ENCODE measurements around the gene SRGAP1.

The SRGAP1 gene

GRCh38 chr12:63814146-63814772 is 30.2 kb upstream of the SRGAP1 start:
- H3K9ac ChIP-seq (ENCODE audit: low read length), result no peak overlapping the region
- H3K4me1 ChIP-seq (ENCODE audit: control insufficient read depth, low read depth, low read length), result no peaks in the 10 kb centered on the region
- H3K4me3 ChIP-seq (ENCODE audit: low read length), result no peak overlapping the region
- H3K27me3 ChIP-seq (ENCODE audit: control insufficient read depth, insufficient read depth, low read length), result no peaks in the 10 kb centered on the region
- H3K9me3 ChIP-seq (ENCODE audit: control insufficient read depth, low read depth, low read length), result no peaks in the 10 kb centered on the region
- no peaks in the 10 kb centered on the region for H3K36me3 ChIP-seq (ENCODE audit: control insufficient read depth, low read depth, low read length)
- no peak overlapping the region for H3K27ac ChIP-seq (ENCODE audit: low read length)

GRCh38 chr12:63815482-63815852 is 29.0 kb upstream of the SRGAP1 start:
- H3K27me3 ChIP-seq (ENCODE audit: control insufficient read depth, insufficient read depth, low read length), result no peaks in the 10 kb centered on the region
- no peaks in the 10 kb centered on the region for H3K4me1 ChIP-seq (ENCODE audit: control insufficient read depth, low read depth, low read length)
- H3K27ac ChIP-seq (ENCODE audit: low read length), result no peak overlapping the region
- no peaks in the 10 kb centered on the region for H3K36me3 ChIP-seq (ENCODE audit: control insufficient read depth, low read depth, low read length)
- no peak overlapping the region for H3K9ac ChIP-seq (ENCODE audit: low read length)
- H3K9me3 ChIP-seq (ENCODE audit: control insufficient read depth, low read depth, low read length), result no peaks in the 10 kb centered on the region
- no peak overlapping the region for H3K4me3 ChIP-seq (ENCODE audit: low read length)

- no peaks in the 10 kb centered on the region for H3K36me3 ChIP-seq (ENCODE audit: control insufficient read depth, low read depth, low read length)
- no peak overlapping the region for H3K27ac ChIP-seq (ENCODE audit: low read length)
- no peak overlapping the region for H3K4me3 ChIP-seq (ENCODE audit: low read length)
- H3K9ac ChIP-seq (ENCODE audit: low read length), result no peak overlapping the region
- no peaks in the 10 kb centered on the region for H3K27me3 ChIP-seq (ENCODE audit: control insufficient read depth, insufficient read depth, low read length)
- H3K9me3 ChIP-seq (ENCODE audit: control insufficient read depth, low read depth, low read length), result no peaks in the 10 kb centered on the region
- no peaks in the 10 kb centered on the region for H3K4me1 ChIP-seq (ENCODE audit: control insufficient read depth, low read depth, low read length)
Measured at GRCh38 chr12:63816031-63816430, 28.5 kb upstream of the SRGAP1 start.

DNA sequence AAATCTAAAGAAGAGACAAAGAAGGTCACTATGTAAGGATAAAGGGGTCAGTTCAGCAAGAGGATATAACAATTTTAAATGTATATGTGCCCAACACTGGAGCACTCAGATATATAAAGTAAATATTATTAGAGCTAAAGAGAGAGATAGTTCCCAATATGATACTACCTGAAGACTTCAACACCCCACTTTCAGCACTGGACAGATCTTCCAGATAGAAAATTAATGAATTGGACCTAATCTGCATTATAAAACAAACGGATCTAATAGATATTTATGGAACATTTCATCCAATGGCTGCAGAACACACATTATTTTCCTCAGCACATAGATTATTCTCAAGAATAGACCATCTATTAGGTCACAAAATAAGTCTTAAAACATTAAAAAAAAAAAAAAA is 24.1 kb upstream of the SRGAP1 start:
- Histone ChIP-seq H3K4me1 (ENCODE audit: control insufficient read depth, low read depth, low read length) (no peaks in the 10 kb centered on the region), H3K27me3 (ENCODE audit: control insufficient read depth, insufficient read depth, low read length) (no peaks in the 10 kb centered on the region), H3K27ac (ENCODE audit: low read length) (no peak overlapping the region), H3K9me3 (ENCODE audit: control insufficient read depth, low read depth, low read length) (no peaks in the 10 kb centered on the region), H3K4me3 (ENCODE audit: low read length) (no peak overlapping the region), H3K9ac (ENCODE audit: low read length) (no peak overlapping the region), H3K36me3 (ENCODE audit: control insufficient read depth, low read depth, low read length) (no peaks in the 10 kb centered on the region)

GRCh38 chr12:63821781-63822251 is 22.7 kb upstream of the SRGAP1 start:
- Histone ChIP-seq H3K27ac (ENCODE audit: low read length) (no peak overlapping the region), H3K4me3 (ENCODE audit: low read length) (no peak overlapping the region), H3K9ac (ENCODE audit: low read length) (no peak overlapping the region), H3K9me3 (ENCODE audit: control insufficient read depth, low read depth, low read length) (no peaks in the 10 kb centered on the region), H3K27me3 (ENCODE audit: control insufficient read depth, insufficient read depth, low read length) (no peaks in the 10 kb centered on the region), H3K36me3 (ENCODE audit: control insufficient read depth, low read depth, low read length) (no peaks in the 10 kb centered on the region), H3K4me1 (ENCODE audit: control insufficient read depth, low read depth, low read length) (no peaks in the 10 kb centered on the region)

GRCh38 chr12:63822352-63822751 is 22.1 kb upstream of the SRGAP1 start:
- no peaks in the 10 kb centered on the region for H3K9me3 ChIP-seq (ENCODE audit: control insufficient read depth, low read depth, low read length)
- H3K9ac ChIP-seq (ENCODE audit: low read length), result no peak overlapping the region
- H3K4me1 ChIP-seq (ENCODE audit: control insufficient read depth, low read depth, low read length), result no peaks in the 10 kb centered on the region
- H3K36me3 ChIP-seq (ENCODE audit: control insufficient read depth, low read depth, low read length), result no peaks in the 10 kb centered on the region
- no peak overlapping the region for H3K4me3 ChIP-seq (ENCODE audit: low read length)
- no peaks in the 10 kb centered on the region for H3K27me3 ChIP-seq (ENCODE audit: control insufficient read depth, insufficient read depth, low read length)
- H3K27ac ChIP-seq (ENCODE audit: low read length), result no peak overlapping the region

- no peaks in the 10 kb centered on the region for H3K27me3 ChIP-seq (ENCODE audit: control insufficient read depth, insufficient read depth, low read length)
- H3K36me3 ChIP-seq (ENCODE audit: control insufficient read depth, low read depth, low read length), result no peaks in the 10 kb centered on the region
- H3K27ac ChIP-seq (ENCODE audit: low read length), result no peak overlapping the region
- H3K9ac ChIP-seq (ENCODE audit: low read length), result no peak overlapping the region
- H3K9me3 ChIP-seq (ENCODE audit: control insufficient read depth, low read depth, low read length), result no peaks in the 10 kb centered on the region
- H3K4me1 ChIP-seq (ENCODE audit: control insufficient read depth, low read depth, low read length), result no peaks in the 10 kb centered on the region
- no peak overlapping the region for H3K4me3 ChIP-seq (ENCODE audit: low read length)
Measured at GRCh38 chr12:63823040-63823439, 21.5 kb upstream of the SRGAP1 start.

GRCh38 chr12:63826006-63826585 is 18.4 kb upstream of the SRGAP1 start:
- H3K9ac ChIP-seq (ENCODE audit: low read length), result no peak overlapping the region
- H3K27me3 ChIP-seq (ENCODE audit: control insufficient read depth, insufficient read depth, low read length), result no peaks in the 10 kb centered on the region
- no peaks in the 10 kb centered on the region for H3K36me3 ChIP-seq (ENCODE audit: control insufficient read depth, low read depth, low read length)
- H3K27ac ChIP-seq (ENCODE audit: low read length), result no peak overlapping the region
- H3K9me3 ChIP-seq (ENCODE audit: control insufficient read depth, low read depth, low read length), result no peaks in the 10 kb centered on the region
- H3K4me1 ChIP-seq (ENCODE audit: control insufficient read depth, low read depth, low read length), result no peaks in the 10 kb centered on the region
- H3K4me3 ChIP-seq (ENCODE audit: low read length), result no peak overlapping the region

GRCh38 chr12:63828867-63829266 is 15.6 kb upstream of the SRGAP1 start:
- Histone ChIP-seq H3K27ac (ENCODE audit: low read length) (no peak overlapping the region), H3K27me3 (ENCODE audit: control insufficient read depth, insufficient read depth, low read length) (no peaks in the 10 kb centered on the region), H3K9me3 (ENCODE audit: control insufficient read depth, low read depth, low read length) (no peaks in the 10 kb centered on the region), H3K4me3 (ENCODE audit: low read length) (no peak overlapping the region), H3K9ac (ENCODE audit: low read length) (no peak overlapping the region), H3K36me3 (ENCODE audit: control insufficient read depth, low read depth, low read length) (no peaks in the 10 kb centered on the region), H3K4me1 (ENCODE audit: control insufficient read depth, low read depth, low read length) (no peaks in the 10 kb centered on the region)

DNA sequence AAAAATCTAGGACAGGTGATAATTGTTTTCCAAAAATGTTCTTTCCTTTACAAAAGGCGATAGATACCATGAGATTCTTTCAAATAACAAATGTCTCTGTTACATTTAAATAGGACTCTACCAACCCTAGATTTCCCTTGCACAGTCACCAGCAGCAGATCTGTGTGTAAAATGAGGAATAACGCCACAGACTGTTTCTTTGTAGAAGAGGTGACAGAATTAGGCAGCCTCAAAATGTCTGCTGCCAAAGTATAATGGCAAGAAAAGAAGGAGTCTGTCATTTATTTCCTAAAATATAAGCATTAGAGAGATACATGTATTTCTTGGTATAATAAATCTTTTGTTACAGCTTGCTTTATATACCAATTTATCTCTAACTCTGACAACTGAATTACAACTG is 8.5 kb upstream of the SRGAP1 start:
- Histone ChIP-seq H3K4me1 (ENCODE audit: control insufficient read depth, low read depth, low read length) (no peaks in the 10 kb centered on the region), H3K9ac (ENCODE audit: low read length) (no peak overlapping the region), H3K9me3 (ENCODE audit: control insufficient read depth, low read depth, low read length) (no peaks in the 10 kb centered on the region), H3K36me3 (ENCODE audit: control insufficient read depth, low read depth, low read length) (no peaks in the 10 kb centered on the region), H3K27me3 (ENCODE audit: control insufficient read depth, insufficient read depth, low read length) (no peaks in the 10 kb centered on the region), H3K4me3 (ENCODE audit: low read length) (no peak overlapping the region), H3K27ac (ENCODE audit: low read length) (no peak overlapping the region)

DNA sequence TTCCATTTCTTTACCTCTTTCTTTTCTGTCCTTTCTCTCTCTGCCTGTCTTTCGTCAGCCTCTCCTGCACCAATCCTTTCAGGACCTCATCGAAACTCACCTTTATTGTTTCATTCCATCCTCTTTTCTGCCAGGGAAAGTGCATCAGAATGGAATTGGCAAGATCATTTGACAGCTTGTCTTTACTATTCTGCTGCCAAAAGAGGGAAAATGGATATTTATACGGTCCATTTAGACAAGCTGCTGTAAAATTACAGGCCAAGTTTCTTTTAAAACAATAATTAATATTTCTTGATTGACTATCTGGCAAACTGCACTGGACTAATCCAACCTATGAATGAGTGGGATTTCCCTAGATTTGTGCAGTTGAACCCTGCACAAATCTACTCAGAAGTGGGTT is 7.6 kb upstream of the SRGAP1 start:
- no peak overlapping the region for H3K4me3 ChIP-seq (ENCODE audit: low read length)
- no peaks in the 10 kb centered on the region for H3K4me1 ChIP-seq (ENCODE audit: control insufficient read depth, low read depth, low read length)
- H3K27me3 ChIP-seq (ENCODE audit: control insufficient read depth, insufficient read depth, low read length), result no peaks in the 10 kb centered on the region
- no peaks in the 10 kb centered on the region for H3K36me3 ChIP-seq (ENCODE audit: control insufficient read depth, low read depth, low read length)
- H3K9ac ChIP-seq (ENCODE audit: low read length), result no peak overlapping the region
- no peak overlapping the region for H3K27ac ChIP-seq (ENCODE audit: low read length)
- H3K9me3 ChIP-seq (ENCODE audit: control insufficient read depth, low read depth, low read length), result no peaks in the 10 kb centered on the region

DNA sequence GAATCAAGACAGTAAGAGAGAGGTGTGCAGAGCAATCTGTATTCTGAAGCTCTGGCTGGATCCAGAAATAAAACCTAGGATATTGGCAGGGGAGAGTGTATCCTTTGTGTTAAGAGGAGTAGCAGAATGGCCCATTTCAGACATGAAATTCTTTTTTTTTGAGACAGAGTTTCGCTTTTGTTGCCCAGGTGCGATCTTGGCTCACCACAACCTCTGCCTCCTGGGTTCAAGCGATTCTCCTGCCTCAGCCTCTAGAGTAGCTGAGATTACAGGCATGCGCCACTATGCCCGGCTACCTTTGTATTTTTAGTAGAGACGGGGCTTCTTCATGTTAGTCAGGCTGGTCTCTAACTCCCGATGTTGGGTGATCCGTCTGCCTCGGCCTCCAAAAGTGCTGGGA is 6.1 kb upstream of the SRGAP1 start:
- no peaks in the 10 kb centered on the region for H3K4me1 ChIP-seq (ENCODE audit: control insufficient read depth, low read depth, low read length)
- no peak overlapping the region for H3K9ac ChIP-seq (ENCODE audit: low read length)
- no peak overlapping the region for H3K27ac ChIP-seq (ENCODE audit: low read length)

More for the DNA sequence above, 6.1 kb upstream of the SRGAP1 start:
- Histone ChIP-seq H3K4me3 (ENCODE audit: low read length) (no peak overlapping the region), H3K27me3 (ENCODE audit: control insufficient read depth, insufficient read depth, low read length) (no peaks in the 10 kb centered on the region), H3K9me3 (ENCODE audit: control insufficient read depth, low read depth, low read length) (no peaks in the 10 kb centered on the region), H3K36me3 (ENCODE audit: control insufficient read depth, low read depth, low read length) (no peaks in the 10 kb centered on the region)
